ENCODE measurements around the gene LRPPRC.

LRPPRC gene

GRCh38 chr2:44005846-44006245, 10.1 kb upstream of the LRPPRC start:
- no peaks in the 10 kb centered on the region for H3K4me1 Mint-ChIP-seq
- H3K4me3 Mint-ChIP-seq, result no peak overlapping the region
- peaks cover 13% of the 10 kb centered on the region for H3K27me3 Mint-ChIP-seq (ENCODE audit: low read depth)
- H3K9me3 Mint-ChIP-seq, result no peaks in the 10 kb centered on the region
- no peak for TF ChIP-seq CTCF (IDR thresholded peaks at IDR 0.05; ENCODE audit: unreplicated experiment in 3 of 3)
- no peaks in the 10 kb centered on the region for H3K36me3 Mint-ChIP-seq (ENCODE audit: low read depth)
- H3K27ac Mint-ChIP-seq, result no peak overlapping the region

- Mint-ChIP-seq H3K27me3 (ENCODE audit: low read depth) (peaks cover 10% of the 10 kb centered on the region), H3K4me1 (no peaks in the 10 kb centered on the region), H3K9me3 (no peaks in the 10 kb centered on the region), H3K27ac (no peak overlapping the region), H3K36me3 (ENCODE audit: low read depth) (no peaks in the 10 kb centered on the region), H3K4me3 (no peak overlapping the region)
- TF ChIP-seq CTCF (IDR thresholded peaks at IDR 0.05; ENCODE audit: unreplicated experiment in 3 of 3), result no peak
Observed at GRCh38 chr2:44004735-44005602, 9.2 kb upstream of the LRPPRC start.

GRCh38 chr2:44001716-44002115, 5.9 kb upstream of the LRPPRC start:
- H3K9me3 Mint-ChIP-seq, result no peaks in the 10 kb centered on the region
- no peaks in the 10 kb centered on the region for H3K4me1 Mint-ChIP-seq
- peaks cover 10% of the 10 kb centered on the region for H3K27me3 Mint-ChIP-seq (ENCODE audit: low read depth)
- no peak for TF ChIP-seq CTCF (IDR thresholded peaks at IDR 0.05; ENCODE audit: unreplicated experiment in 3 of 3)
- H3K36me3 Mint-ChIP-seq (ENCODE audit: low read depth), result no peaks in the 10 kb centered on the region
- H3K27ac Mint-ChIP-seq, result no peak overlapping the region
- no peak overlapping the region for H3K4me3 Mint-ChIP-seq

- H3K4me1 Mint-ChIP-seq, result peaks cover 22% of the 10 kb centered on the region
- no peaks in the 10 kb centered on the region for H3K9me3 Mint-ChIP-seq
- H3K4me3 Mint-ChIP-seq, result peak overlapping the region; percentile 58 to 66 (median 61)
- H3K27me3 Mint-ChIP-seq (ENCODE audit: low read depth), result peaks cover 6% of the 10 kb centered on the region
- TF ChIP-seq CTCF (IDR thresholded peaks at IDR 0.05; ENCODE audit: unreplicated experiment in 3 of 3), result no peak
- no peak overlapping the region for H3K27ac Mint-ChIP-seq
- peaks cover 6% of the 10 kb centered on the region for H3K36me3 Mint-ChIP-seq (ENCODE audit: low read depth)
Observed at GRCh38 chr2:43998263-43998662, 2.5 kb upstream of the LRPPRC start.

GRCh38 chr2:43993437-43993836, 2.4 kb downstream of the LRPPRC start:
- Mint-ChIP-seq H3K27me3 (ENCODE audit: low read depth) (no peaks in the 10 kb centered on the region), H3K4me3 (peak overlapping the region; percentile 84 to 94 (median 90)), H3K4me1 (peaks cover 40% of the 10 kb centered on the region), H3K36me3 (ENCODE audit: low read depth) (peaks cover 37% of the 10 kb centered on the region), H3K27ac (peak overlapping the region; percentile 25 to 47 (median 46)), H3K9me3 (no peaks in the 10 kb centered on the region)
- TF ChIP-seq CTCF (IDR thresholded peaks at IDR 0.05; ENCODE audit: unreplicated experiment in 3 of 3), result no peak

GRCh38 chr2:43989545-43989944, 6.2 kb downstream of the LRPPRC start:
- H3K27me3 Mint-ChIP-seq (ENCODE audit: low read depth), result no peaks in the 10 kb centered on the region
- H3K9me3 Mint-ChIP-seq, result no peaks in the 10 kb centered on the region
- H3K4me3 Mint-ChIP-seq, result no peak overlapping the region
- no peak overlapping the region for H3K27ac Mint-ChIP-seq
- H3K36me3 Mint-ChIP-seq (ENCODE audit: low read depth), result peaks cover 53% of the 10 kb centered on the region
- H3K4me1 Mint-ChIP-seq, result peaks cover 31% of the 10 kb centered on the region
- no peak for TF ChIP-seq CTCF (IDR thresholded peaks at IDR 0.05; ENCODE audit: unreplicated experiment in 3 of 3)

Measured in nephron (organoid).